Activated CD4-positive, alpha-beta T cell treated with anti-CD3 and anti-CD28 coated beads for 36 hours (primary cell): Measurements from ENCODE around the gene ZC3H8. TPM values are rescaled to one million over a fixed set of nuclear protein-coding genes. Genes with fewer than 3 reads are reported as not detected.
A peak's percentile ranks its signal among the peaks of the same experiment; 100 is the strongest.

Experiments used
- ATAC-seq: fragments of 200-7000 bp; cut with Tn5 transposase; one replicate; pipeline ENCODE4 v1.10.0; 2021; ENCODE audit warnings: mild to moderate bottlenecking, moderate library complexity
- CTCF ChIA-PET: fragments of 350-600 bp; sonication (Branson Sonifier 250); formaldehyde crosslinking; loops from one replicate; lab custom pipeline; 2021; ENCODE audit warnings: antibody characterized with exemption; lab: Charles Lee
- POLR2A ChIA-PET: fragments of 350-600 bp; sonication (Branson Sonifier 250); formaldehyde crosslinking; loops from one replicate; lab custom pipeline; 2021; ENCODE audit warnings: antibody characterized with exemption, inconsistent platforms; lab: Charles Lee
- DNase-seq: peaks from one replicate; pipeline ENCODE4 v3.0.0-alpha.2; 2020
- H3K27ac Mint-ChIP-seq: one replicate; pipeline ENCODE4 v1.8.0; 2021; ENCODE audit warnings: mixed read lengths
- H3K27me3 Mint-ChIP-seq: one replicate; pipeline ENCODE4 v1.8.0; 2021; ENCODE audit warnings: mixed read lengths
- H3K36me3 Mint-ChIP-seq: one replicate; pipeline ENCODE4 v1.8.0; 2021; ENCODE audit warnings: low read depth, mixed read lengths
- H3K4me1 Mint-ChIP-seq: one replicate; pipeline ENCODE4 v1.8.0; 2021; ENCODE audit warnings: mixed read lengths
- H3K4me3 Mint-ChIP-seq: one replicate; pipeline ENCODE4 v1.8.0; 2021; ENCODE audit warnings: mild to moderate bottlenecking, moderate library complexity, mixed read lengths
- H3K9me3 Mint-ChIP-seq: one replicate; pipeline ENCODE4 v1.8.0; 2021; ENCODE audit warnings: low read depth, mixed read lengths
- intact Hi-C, 2 experiments: fragments of 100-400 bp; cut with DNase I in 1 of 2; cut with micrococcal nuclease in 1 of 2; formaldehyde crosslinking; loops; one replicate each; pipeline versions ENCODE4 v1.14.2 to v1.15.1; 2022 to 2024; cut with DNase I, micrococcal nuclease
- total RNA-seq, 2 experiments: library from RNA; stranded (reverse); gene quantifications; one replicate each; pipeline ENCODE4 v1.2.3, GENCODE V29; 2021

Gene ZC3H8
- total RNA-seq, 2 experiments from 2014 or later = 21.6 to 27.1 TPM

- intact Hi-C loops = no loop called here
- no peaks in the 10 kb centered on the region for H3K27me3 Mint-ChIP-seq
- ChIA-PET POLR2A (no interaction called here), CTCF (interaction anchor here (1.2 kb wide), 1 partner anchor 8 kb away, joined by 4 read pairs; no protein-coding TSS in a partner anchor)
- H3K9me3 Mint-ChIP-seq = no peaks in the 10 kb centered on the region
- DNase-seq = no peak
- no peak overlapping the region for H3K4me3 Mint-ChIP-seq
- no peak for ATAC-seq
- H3K4me1 Mint-ChIP-seq = peaks cover 56% of the 10 kb centered on the region
- peaks cover 35% of the 10 kb centered on the region for H3K36me3 Mint-ChIP-seq
- no peak overlapping the region for H3K27ac Mint-ChIP-seq
Observed at GRCh38 chr2:112195950-112196349, 58.9 kb downstream of the ZC3H8 start.

GRCh38 chr2:112195167-112195766 is 59.6 kb downstream of the ZC3H8 start:
- DNase-seq (no peak), ATAC-seq (no peak)
- intact Hi-C loops = no loop called here
- POLR2A ChIA-PET = no interaction called here
- Mint-ChIP-seq H3K9me3 (no peaks in the 10 kb centered on the region), H3K27ac (peak overlapping the region; percentile 67), H3K4me3 (no peak overlapping the region), H3K36me3 (peaks cover 39% of the 10 kb centered on the region), H3K4me1 (peaks cover 56% of the 10 kb centered on the region), H3K27me3 (no peaks in the 10 kb centered on the region)
- CTCF ChIA-PET = interaction anchor here (1.2 kb wide), 1 partner anchor 9 kb away, joined by 4 read pairs; no protein-coding TSS in a partner anchor

GRCh38 chr2:112194482-112194881 is 60.4 kb downstream of the ZC3H8 start:
- H3K36me3 Mint-ChIP-seq = peaks cover 40% of the 10 kb centered on the region
- intact Hi-C loops = no loop called here
- H3K27me3 Mint-ChIP-seq = no peaks in the 10 kb centered on the region
- H3K27ac Mint-ChIP-seq = peak overlapping the region; percentile 66
- H3K4me1 Mint-ChIP-seq = peaks cover 61% of the 10 kb centered on the region
- no peak overlapping the region for H3K4me3 Mint-ChIP-seq
- H3K9me3 Mint-ChIP-seq = no peaks in the 10 kb centered on the region
- ChIA-PET CTCF (interaction anchor here (0.6 kb wide), 1 partner anchor 963 kb away, joined by 3 read pairs; no protein-coding TSS in a partner anchor), POLR2A (no interaction called here)
- no peak for ATAC-seq
- DNase-seq = no peak

GRCh38 chr2:112194028-112194427 is 60.8 kb downstream of the ZC3H8 start:
- ChIA-PET CTCF (interaction anchor here (0.7 kb wide), 1 partner anchor 1438 kb away, joined by 3 read pairs; no protein-coding TSS in a partner anchor), POLR2A (no interaction called here)
- Mint-ChIP-seq H3K4me1 (peaks cover 61% of the 10 kb centered on the region), H3K27ac (peak overlapping the region; percentile 11), H3K9me3 (no peaks in the 10 kb centered on the region), H3K27me3 (no peaks in the 10 kb centered on the region), H3K4me3 (no peak overlapping the region), H3K36me3 (peaks cover 42% of the 10 kb centered on the region)
- ATAC-seq (no peak), DNase-seq (no peak)
- intact Hi-C loops = no loop called here

GRCh38 chr2:112189001-112189556 is 65.8 kb downstream of the ZC3H8 start:
- intact Hi-C loops = loop anchor here (2.0 to 10.0 kb wide), 6 partner anchors 66 to 576 kb away; partner anchors contain the start of genes ANAPC1 (in 2 of the 2), CKAP2L (in 1 of the 2), SLC20A1 (in 1 of the 2) and TMEM87B (in 1 of the 2)
- POLR2A ChIA-PET = interaction anchor here (0.6 to 1.4 kb wide), 2 partner anchors 13 to 62 kb away, joined by 3 read pairs; no protein-coding TSS in a partner anchor
- H3K36me3 Mint-ChIP-seq = peaks cover 71% of the 10 kb centered on the region
- H3K27ac Mint-ChIP-seq = peak overlapping the region; percentile 96
- H3K4me3 Mint-ChIP-seq = peak overlapping the region; percentile 62
- CTCF ChIA-PET = interaction anchor here (1.4 to 3.1 kb wide), 2 partner anchors 14 to 62 kb away, joined by 4 to 9 read pairs; no protein-coding TSS in a partner anchor
- ATAC-seq (peak; percentile 4), DNase-seq (peak; percentile 42)
- H3K27me3 Mint-ChIP-seq = no peaks in the 10 kb centered on the region
- no peaks in the 10 kb centered on the region for H3K9me3 Mint-ChIP-seq
- H3K4me1 Mint-ChIP-seq = peaks cover 84% of the 10 kb centered on the region

GRCh38 chr2:112187805-112188596 is 66.8 kb downstream of the ZC3H8 start:
- H3K36me3 Mint-ChIP-seq = peaks cover 80% of the 10 kb centered on the region
- no peaks in the 10 kb centered on the region for H3K9me3 Mint-ChIP-seq
- H3K4me3 Mint-ChIP-seq = peak overlapping the region; percentile 62
- H3K27me3 Mint-ChIP-seq = no peaks in the 10 kb centered on the region
- DNase-seq (peak; percentile 90), ATAC-seq (peak; percentile 86)
- CTCF ChIA-PET = interaction anchor here (1.4 to 3.1 kb wide), 2 partner anchors 15 to 63 kb away, joined by 4 to 9 read pairs; no protein-coding TSS in a partner anchor
- H3K4me1 Mint-ChIP-seq = peaks cover 90% of the 10 kb centered on the region
- POLR2A ChIA-PET = interaction anchor here (0.6 to 1.4 kb wide), 2 partner anchors 14 to 63 kb away, joined by 3 read pairs; no protein-coding TSS in a partner anchor
- peak overlapping the region; percentile 96 for H3K27ac Mint-ChIP-seq
- intact Hi-C loops = loop anchor here (1.0 to 10.0 kb wide), 11 partner anchors 55 to 577 kb away; partner anchors contain the start of genes ANAPC1 (in 2 of the 2), TMEM87B (in 2 of the 2), CHCHD5 (in 1 of the 2) and CKAP2L (in 1 of the 2)

- H3K36me3 Mint-ChIP-seq = peaks cover 80% of the 10 kb centered on the region
- H3K27ac Mint-ChIP-seq = peak overlapping the region; percentile 96
- no peaks in the 10 kb centered on the region for H3K27me3 Mint-ChIP-seq
- ChIA-PET POLR2A (no interaction called here), CTCF (interaction anchor here (0.6 kb wide), 1 partner anchor 14 kb away, joined by 3 read pairs; no protein-coding TSS in a partner anchor)
- no peak for ATAC-seq
- no peaks in the 10 kb centered on the region for H3K9me3 Mint-ChIP-seq
- peak overlapping the region; percentile 62 for H3K4me3 Mint-ChIP-seq
- intact Hi-C loops = loop anchor here (5.0 to 10.0 kb wide), 4 partner anchors 130 to 578 kb away; partner anchors contain the start of genes ANAPC1 (in 2 of the 2), CKAP2L (in 1 of the 2), SLC20A1 (in 1 of the 2) and TMEM87B (in 1 of the 2)
- DNase-seq = peak; percentile 50
- peaks cover 90% of the 10 kb centered on the region for H3K4me1 Mint-ChIP-seq
Observed at GRCh38 chr2:112187046-112187715, 67.7 kb downstream of the ZC3H8 start.

GRCh38 chr2:112185131-112185530 is 69.7 kb downstream of the ZC3H8 start:
- Mint-ChIP-seq H3K36me3 (peaks cover 65% of the 10 kb centered on the region), H3K9me3 (no peaks in the 10 kb centered on the region)
- POLR2A ChIA-PET = no interaction called here

GRCh38 chr2:112184121-112184520 is 70.7 kb downstream of the ZC3H8 start:
- H3K27me3 Mint-ChIP-seq = no peaks in the 10 kb centered on the region
- no peaks in the 10 kb centered on the region for H3K9me3 Mint-ChIP-seq
- peaks cover 80% of the 10 kb centered on the region for H3K4me1 Mint-ChIP-seq
- POLR2A ChIA-PET = interaction anchor here (0.6 kb wide), 1 partner anchor 71 kb away, joined by 5 read pairs; the partner anchor contains the start of gene ZC3H8
- ATAC-seq = no peak
- H3K36me3 Mint-ChIP-seq = peaks cover 56% of the 10 kb centered on the region
- peak overlapping the region; percentile 88 for H3K4me3 Mint-ChIP-seq
- CTCF ChIA-PET = interaction anchor here (1.4 kb wide), 1 partner anchor 11 kb away, joined by 3 read pairs; no protein-coding TSS in a partner anchor
- H3K27ac Mint-ChIP-seq = peak overlapping the region; percentile 91
- intact Hi-C loops = loop anchor here (10.0 kb wide), 2 partner anchors 299 to 581 kb away; partner anchors contain the start of genes ANAPC1 (in 2 of the 2) and CKAP2L (in 1 of the 2)
- DNase-seq = no peak

More at GRCh38 chr2:112185131-112185530, 69.7 kb downstream of the ZC3H8 start:
- Mint-ChIP-seq H3K4me3 (no peak overlapping the region), H3K4me1 (peaks cover 83% of the 10 kb centered on the region), H3K27me3 (no peaks in the 10 kb centered on the region), H3K27ac (peak overlapping the region; percentile 73)
- CTCF ChIA-PET = interaction anchor here (1.5 kb wide), 1 partner anchor 60 kb away, joined by 6 read pairs; no protein-coding TSS in a partner anchor
- intact Hi-C loops = loop anchor here (5.0 to 10.0 kb wide), 4 partner anchors 128 to 580 kb away; partner anchors contain the start of genes ANAPC1 (in 2 of the 2), CKAP2L (in 1 of the 2), SLC20A1 (in 1 of the 2) and TMEM87B (in 1 of the 2)
- ATAC-seq (no peak), DNase-seq (no peak)
